HG02943 (cell line): ENCODE results near the gene UROD.

Experiments used
- ATAC-seq: cut with Tn5 transposase; IDR thresholded peaks from one replicate; pipeline ENCODE4 v1.9.1; 2021; ENCODE audit warnings: mild to moderate bottlenecking, low read depth, moderate library complexity; ENCODE audit not compliant: unreplicated experiment

The UROD gene

GRCh38 chr1:45008076-45008475, 4.0 kb upstream of the UROD start:
- no peak for ATAC-seq

DNA sequence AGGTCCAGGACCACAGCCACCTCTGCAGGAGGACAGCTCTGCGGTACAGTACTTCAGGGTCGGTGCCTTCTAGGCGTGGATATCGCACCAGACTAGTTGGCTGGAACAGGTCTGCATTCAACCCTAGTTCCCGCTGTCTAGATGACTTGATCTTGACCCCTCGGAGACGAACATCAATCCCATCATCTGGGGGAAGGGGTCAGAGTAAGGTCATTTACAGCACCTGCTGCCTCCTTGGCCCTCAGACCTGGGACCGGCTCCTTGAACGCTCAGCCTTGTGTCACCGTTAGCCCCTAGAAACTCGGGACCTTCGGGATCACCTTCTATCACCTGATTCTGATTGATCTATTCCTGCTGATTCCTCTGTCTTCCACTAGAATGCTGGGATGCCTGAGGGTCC, 3.5 kb upstream of the UROD start:
- ATAC-seq, result no peak

DNA sequence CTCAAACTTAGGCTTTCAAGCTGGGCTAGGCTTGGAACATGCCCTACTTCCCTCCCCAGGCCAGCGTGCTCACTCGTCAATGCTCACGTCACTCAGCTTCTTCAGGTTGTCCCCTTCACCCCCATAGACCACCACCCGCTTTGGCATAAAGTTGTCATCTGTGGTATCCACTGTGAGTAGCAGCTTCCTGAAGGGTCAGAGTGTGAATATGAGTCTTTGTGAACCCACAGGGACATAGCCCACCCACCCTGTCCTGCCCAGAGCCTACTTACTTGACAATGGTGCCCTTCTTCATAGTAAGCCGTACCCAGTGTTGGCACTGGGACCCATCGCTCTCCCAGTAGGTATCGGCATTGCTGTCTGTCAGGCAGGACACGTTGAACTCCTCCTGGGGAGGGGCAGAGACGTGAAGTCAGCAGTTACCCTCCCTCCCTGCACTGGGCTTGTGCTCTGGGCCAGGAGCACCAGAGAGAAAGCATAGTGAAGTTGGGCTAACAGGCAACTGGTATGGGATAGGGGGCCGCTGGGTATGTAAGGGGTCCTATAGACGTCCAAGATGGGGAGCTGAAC, 2.7 kb upstream of the UROD start:
- ATAC-seq, result no peak

DNA sequence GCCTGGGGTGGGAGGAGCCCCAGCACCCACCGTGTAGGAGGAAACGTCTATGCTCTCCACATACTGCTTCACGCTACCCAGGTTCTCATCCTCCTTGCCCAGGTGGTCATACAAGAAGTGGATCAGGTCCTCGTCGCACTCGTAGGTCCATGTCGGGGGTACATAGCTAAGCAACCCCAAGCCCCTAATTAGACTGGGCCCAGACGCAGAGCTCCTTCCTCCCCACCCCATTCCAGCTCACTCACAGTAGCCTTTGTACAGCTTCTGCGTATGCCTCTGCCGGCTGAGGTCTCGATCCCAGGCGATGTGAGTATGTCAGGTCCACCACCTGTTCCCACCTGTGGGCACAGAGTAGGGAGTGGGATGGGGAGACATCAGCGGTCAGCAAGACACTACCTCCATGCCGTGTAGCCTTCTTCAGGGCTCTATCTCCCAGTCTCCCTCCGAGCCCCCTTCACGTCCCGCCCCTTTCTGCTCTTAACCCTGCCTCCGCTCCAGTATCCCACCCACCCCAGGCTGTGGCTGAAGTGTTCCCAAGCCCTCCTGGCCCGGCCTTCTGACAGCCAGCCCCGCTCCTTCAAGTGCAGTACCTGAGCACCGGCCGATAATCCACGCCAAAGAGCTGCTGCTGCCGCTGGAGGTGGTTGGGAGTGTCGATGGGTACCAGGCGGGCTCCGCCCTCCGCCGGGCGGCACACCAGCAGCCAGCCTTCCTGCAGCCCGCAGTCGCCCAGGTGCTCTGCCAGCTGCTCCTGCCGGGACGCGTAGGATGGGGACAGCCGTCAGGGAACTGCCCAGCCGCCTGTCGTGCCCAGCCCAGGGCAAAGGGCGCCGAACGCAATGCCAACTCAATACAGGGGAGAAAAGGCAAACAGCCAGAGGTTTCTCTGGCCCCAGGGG, 1.8 kb upstream of the UROD start:
- no peak for ATAC-seq

DNA sequence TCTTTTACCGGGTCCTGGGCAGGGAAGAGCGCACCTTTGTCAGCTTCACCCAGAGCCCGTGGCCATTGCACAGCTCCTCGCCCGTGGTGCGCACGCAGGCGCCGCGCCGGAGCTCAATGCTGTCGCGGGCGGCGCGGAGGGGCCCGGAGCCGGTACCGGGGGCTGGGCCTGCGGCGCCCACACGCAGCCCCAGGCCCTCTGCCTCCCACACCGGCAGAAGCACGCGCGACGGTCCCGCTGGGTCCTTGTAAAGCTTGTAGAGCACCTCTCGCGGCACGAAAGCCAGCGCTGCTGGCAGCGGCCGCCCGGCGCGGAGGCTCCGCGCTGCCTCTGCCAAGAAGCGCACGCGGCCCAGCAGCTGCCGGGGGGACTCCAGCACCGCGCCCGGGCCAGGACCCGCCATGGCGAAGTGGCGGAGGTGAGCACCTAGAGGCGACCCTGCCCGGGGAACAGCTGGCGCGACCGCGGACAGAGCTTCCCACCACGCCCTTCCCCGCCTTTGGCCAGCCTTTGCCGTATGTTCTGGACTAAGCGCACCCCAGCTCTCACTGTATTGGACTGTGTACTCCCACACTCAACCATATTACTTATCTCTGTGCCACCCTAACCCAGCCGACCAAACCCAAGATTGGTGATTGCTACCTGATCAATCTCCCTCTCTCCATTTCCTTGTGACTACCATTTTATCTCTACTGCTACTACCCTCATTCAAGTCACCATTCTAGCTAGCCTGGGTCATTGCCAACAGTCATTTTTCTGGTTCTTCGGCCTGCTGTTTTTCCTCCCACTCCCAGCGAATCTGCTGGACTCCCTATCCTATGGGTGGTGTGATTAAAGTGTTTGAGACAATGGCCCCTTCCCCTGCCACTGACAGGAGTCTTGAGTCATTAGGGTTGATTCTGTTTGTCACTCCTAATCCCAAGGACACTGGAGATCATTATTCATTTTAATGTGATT, 921 bp upstream of the UROD start, which contains the start of gene HECTD3:
Gene HECTD3, minus strand, starts transcription at position 470 of the 957 bp plus-strand sequence. Its CDS starts 67 bp downstream, at position 403.
- peak; percentile 58 for ATAC-seq

- ATAC-seq, result no peak
Observed at GRCh38 chr1:45012639-45013278, 705 bp downstream of the UROD start.

DNA sequence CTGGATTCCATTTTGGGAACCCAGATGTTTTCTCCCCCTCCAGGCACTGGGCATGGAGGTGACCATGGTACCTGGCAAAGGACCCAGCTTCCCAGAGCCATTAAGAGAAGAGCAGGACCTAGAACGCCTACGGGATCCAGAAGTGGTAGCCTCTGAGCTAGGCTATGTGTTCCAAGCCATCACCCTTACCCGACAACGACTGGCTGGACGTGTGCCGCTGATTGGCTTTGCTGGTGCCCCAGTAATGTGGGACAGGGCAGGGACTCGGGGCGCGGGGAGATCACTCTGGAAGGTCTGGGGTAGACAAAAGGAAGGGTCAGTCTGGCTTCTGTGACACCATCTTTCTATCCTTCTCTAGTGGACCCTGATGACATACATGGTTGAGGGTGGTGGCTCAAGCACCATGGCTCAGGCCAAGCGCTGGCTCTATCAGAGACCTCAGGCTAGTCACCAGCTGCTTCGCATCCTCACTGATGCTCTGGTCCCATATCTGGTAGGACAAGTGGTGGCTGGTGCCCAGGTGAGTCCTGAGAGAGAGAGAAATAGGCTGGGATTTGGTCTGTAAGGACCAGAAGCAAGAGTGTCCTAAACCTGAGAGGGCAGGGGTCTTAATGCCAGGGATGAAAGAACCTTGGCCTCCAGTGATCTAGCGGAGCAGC, 1.6 kb downstream of the UROD start:
- no peak for ATAC-seq

DNA sequence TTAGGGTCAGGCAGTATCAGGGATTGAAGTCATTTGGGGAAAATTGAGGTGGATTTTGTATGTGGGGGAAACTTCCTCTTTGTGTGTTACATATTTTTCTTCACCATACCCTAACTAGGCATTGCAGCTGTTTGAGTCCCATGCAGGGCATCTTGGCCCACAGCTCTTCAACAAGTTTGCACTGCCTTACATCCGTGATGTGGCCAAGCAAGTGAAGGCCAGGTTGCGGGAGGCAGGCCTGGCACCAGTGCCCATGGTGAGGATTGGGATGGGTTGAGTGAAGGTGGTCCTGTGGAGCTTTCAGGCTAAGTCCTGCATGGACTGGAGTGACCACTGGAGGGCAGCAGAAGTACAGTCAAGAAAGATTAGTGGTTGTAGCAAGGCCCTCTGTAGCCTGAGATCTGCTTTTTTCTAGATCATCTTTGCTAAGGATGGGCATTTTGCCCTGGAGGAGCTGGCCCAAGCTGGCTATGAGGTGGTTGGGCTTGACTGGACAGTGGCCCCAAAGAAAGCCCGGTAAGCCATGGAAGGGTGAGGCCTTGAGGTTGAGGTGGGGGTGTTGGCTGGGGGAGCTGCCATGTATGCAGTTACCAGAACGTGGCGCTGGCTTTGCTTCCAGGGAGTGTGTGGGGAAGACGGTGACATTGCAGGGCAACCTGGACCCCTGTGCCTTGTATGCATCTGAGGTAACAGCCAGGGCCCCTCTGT, 2.4 kb downstream of the UROD start:
- ATAC-seq, result no peak

DNA sequence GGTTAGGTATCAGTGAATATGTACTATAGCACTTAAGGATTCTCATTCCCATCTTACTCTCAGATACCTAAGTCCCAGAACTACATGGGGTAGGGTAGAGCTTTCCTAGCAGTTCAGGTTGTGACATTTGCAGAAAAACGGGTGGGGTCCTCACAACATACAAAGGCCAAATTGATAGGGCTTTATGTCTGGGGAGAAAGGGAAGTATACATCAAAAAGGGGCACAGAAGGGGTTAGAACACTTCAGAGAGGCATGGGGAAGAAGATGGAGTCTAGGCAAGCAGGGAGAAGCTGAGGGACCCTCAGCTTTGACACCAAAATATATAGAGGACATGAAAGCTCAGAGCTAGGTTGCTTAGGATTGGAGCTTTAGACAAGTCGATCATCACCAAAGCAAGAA, 3.6 kb downstream of the UROD start:
- ATAC-seq, result no peak

DNA sequence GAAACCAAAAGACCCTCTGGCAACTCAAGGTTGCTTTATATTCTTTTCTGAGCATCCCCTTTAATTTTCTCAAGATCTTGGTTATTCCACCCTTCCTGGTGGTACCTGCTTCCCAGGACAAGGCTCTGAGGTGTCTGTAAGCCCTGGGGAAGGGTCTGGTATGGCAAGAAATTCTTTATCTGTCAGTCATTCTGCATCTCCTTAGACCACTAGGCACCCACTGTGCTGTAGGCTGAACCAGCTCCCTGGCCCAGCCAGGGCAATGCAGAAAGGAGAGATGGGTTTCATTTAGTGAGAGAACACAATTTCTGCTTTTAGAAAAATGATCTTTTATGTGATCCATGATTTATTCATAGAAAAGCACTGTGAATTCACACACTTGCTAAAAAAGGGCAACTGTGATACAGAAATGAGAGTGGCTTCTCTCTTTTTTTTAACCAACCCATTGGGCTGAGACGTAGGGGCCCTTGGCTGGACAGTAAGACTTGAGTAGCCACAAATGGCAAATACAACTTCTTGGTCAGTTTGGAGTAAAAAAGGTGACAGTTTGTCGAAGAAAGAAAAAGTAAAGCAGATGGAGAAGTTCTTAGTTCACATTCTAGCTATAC, 4.1 kb downstream of the UROD start:
- no peak for ATAC-seq

DNA sequence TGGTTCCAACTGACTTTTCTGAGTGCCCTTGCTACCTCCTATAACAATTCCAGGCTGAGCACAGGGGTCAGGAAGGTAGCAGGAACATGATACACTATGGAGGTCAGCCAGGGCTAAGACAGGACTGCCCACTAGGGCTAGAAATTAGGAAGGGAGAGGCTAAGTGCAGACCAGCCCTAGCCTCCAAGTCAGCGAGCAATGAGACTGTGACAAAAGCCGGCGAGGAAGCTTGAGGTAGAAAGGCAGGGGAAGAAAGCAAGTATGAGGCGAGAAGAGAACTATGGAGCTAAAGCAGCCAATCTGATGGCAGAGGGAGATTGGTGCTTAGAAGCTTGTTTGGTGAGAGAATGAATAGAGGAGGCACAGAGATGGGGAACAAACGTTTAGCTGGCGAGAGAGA, 4.7 kb downstream of the UROD start:
- no peak for ATAC-seq

- ATAC-seq, result no peak
Observed at GRCh38 chr1:45018599-45019230, 6.7 kb downstream of the UROD start.

DNA sequence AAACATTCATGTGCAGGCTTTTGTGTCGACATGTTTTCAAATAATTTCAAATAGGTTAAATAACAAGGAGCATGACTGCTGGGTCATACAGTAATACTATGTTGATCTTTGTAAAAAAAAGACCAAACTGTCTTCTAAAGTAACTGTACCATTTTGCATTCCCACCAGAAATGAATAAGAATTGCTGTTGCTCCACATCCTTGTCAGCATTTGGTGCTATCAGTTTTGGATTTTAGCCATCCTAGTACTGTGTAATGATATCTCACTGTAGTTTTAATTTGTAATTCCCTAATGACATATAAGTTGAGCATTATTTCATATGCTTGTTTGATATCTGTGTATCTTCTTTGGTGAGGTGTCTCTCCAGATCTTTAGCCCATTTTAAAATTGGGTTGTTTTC, 11.6 kb downstream of the UROD start:
- no peak for ATAC-seq

DNA sequence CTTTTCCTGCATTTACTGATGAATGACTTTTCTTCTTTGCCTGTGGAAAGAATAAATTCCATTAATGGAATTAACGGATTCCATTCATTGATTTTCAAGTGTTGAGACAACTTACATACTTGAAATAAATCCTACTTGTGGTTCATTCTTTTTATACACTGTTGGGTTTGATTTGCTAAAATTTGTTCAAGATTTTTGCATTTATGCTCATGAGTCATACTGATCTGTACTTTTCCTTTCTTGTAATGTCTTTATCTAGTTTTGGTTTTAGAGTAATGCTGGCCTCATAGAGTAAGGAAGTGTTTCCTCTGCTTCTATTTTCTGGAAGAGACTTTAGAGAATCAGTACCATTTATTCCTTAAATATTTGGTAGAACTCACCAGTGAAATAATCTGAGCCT, 14.4 kb downstream of the UROD start:
- no peak for ATAC-seq

GRCh38 chr1:45032837-45033236, 20.8 kb downstream of the UROD start:
- ATAC-seq, result no peak

- ATAC-seq, result no peak
Observed at GRCh38 chr1:45033356-45033755, 21.3 kb downstream of the UROD start.

- no peak for ATAC-seq
Observed at GRCh38 chr1:45035631-45036301, 23.7 kb downstream of the UROD start.

GRCh38 chr1:45037456-45037855, 25.4 kb downstream of the UROD start:
- ATAC-seq, result no peak
